Liver (tissue), 3 donors: Measurements from ENCODE around the gene CYREN.

Experiments used
- GABPA ChIP-seq, 2 donors: IDR thresholded peaks in 1 of 2; conservative IDR thresholded peaks in 1 of 2; 2 replicates each; pipeline ENCODE4 v1.6.1; 2016; ENCODE audit warnings: antibody characterized with exemption in 2 of 2, mild to moderate bottlenecking in 1 of 2, moderate library complexity in 1 of 2
- RXRA ChIP-seq, 2 donors: IDR thresholded peaks; 2 replicates each; pipeline ENCODE4 v1.6.1; 2017 to 2018; ENCODE audit warnings: antibody characterized with exemption in 2 of 2, mild to moderate bottlenecking in 1 of 2
- TF ChIP-seq, protein P1 (sequence below): fragments of 150-350 bp; IDR thresholded peaks from 2 replicates; pipeline ENCODE4 v1.5.1; 2017; ENCODE audit warnings: improper control_type of control experiment, low read depth, low read length; ENCODE audit not compliant: missing input control
- donor health status: healthy.
- donor health status: healthy.

DNA sequence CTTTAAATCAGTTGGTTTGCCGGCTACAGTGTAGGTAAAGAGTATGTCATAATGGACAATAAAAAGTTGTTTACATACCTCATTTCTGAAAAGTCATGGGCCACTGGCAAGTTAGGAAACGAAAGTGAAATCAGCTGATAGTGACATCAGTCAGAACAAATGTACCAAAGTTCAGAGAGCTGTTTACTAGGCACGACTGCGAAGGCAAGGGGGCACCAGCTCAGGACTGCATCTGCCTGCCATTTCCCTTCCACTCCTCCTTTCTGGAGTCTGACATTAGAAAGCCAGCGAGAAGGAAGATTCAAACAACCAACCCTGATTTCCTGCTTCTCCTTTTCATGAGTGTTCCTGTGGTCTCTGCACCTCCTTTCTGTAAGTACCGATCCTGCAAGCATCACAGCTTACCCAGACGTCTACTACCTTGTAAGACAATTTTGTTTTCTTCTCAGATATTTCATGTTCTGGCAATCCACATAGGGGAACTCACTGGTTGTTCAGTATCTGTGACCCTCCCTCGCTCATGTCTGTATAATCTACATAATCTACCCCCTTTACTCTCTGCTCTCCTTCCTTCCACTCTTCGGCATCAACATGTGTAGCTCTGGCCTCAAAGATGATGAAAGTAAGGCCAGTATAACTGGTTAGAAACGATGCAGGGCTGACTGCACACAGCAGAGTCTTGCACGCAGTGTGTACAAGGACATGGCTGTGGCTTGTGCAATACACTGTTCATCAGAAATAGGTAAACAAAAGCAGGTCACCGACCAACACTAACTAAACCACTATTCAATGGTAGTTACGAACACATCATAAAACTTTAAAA is 22.4 kb downstream of the CYREN start, which contains the start of gene TMEM140:
- TF ChIP-seq, protein P1, sequence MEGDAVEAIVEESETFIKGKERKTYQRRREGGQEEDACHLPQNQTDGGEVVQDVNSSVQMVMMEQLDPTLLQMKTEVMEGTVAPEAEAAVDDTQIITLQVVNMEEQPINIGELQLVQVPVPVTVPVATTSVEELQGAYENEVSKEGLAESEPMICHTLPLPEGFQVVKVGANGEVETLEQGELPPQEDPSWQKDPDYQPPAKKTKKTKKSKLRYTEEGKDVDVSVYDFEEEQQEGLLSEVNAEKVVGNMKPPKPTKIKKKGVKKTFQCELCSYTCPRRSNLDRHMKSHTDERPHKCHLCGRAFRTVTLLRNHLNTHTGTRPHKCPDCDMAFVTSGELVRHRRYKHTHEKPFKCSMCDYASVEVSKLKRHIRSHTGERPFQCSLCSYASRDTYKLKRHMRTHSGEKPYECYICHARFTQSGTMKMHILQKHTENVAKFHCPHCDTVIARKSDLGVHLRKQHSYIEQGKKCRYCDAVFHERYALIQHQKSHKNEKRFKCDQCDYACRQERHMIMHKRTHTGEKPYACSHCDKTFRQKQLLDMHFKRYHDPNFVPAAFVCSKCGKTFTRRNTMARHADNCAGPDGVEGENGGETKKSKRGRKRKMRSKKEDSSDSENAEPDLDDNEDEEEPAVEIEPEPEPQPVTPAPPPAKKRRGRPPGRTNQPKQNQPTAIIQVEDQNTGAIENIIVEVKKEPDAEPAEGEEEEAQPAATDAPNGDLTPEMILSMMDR = no peak
- TF ChIP-seq RXRA (IDR thresholded peaks at IDR 0.05) (peak; percentile 69 to 81), GABPA (IDR thresholded peaks at IDR 0.05 in 1 of 2, conservative IDR thresholded peaks at IDR 0.05 in 1 of 2) (no peak)
